PFSK-1 (cell line): ENCODE measurements around the gene FEV.

Experiments used
- POLR2AphosphoS5 ChIP-seq: IDR thresholded peaks from 2 replicates; pipeline ENCODE4 v1.6.1; 2012; ENCODE audit warnings: low read depth, mild to moderate bottlenecking, control low read depth, low read length, moderate library complexity
- SIN3A ChIP-seq: IDR thresholded peaks from 2 replicates; pipeline ENCODE4 v1.6.1; 2012; ENCODE audit warnings: mild to moderate bottlenecking, low read length, moderate library complexity, borderline replicate concordance; ENCODE audit not compliant: insufficient read depth
- TAF1 ChIP-seq: IDR thresholded peaks from 2 replicates; pipeline ENCODE4 v1.6.1; 2012; ENCODE audit warnings: low read length, control low read depth, borderline replicate concordance; ENCODE audit not compliant: insufficient read depth
- TF ChIP-seq, protein P1 (sequence below), 2 experiments: IDR thresholded peaks; 2 replicates each; pipeline versions ENCODE4 v1.6.1 to v1.8.0; 2011 to 2012; ENCODE audit warnings: low read depth in 2 of 2, low read length in 2 of 2, control low read depth in 1 of 2, inconsistent platforms in 1 of 2, mild to moderate bottlenecking in 1 of 2, moderate library complexity in 1 of 2; ENCODE audit not compliant: insufficient read depth in 1 of 2

DNA sequence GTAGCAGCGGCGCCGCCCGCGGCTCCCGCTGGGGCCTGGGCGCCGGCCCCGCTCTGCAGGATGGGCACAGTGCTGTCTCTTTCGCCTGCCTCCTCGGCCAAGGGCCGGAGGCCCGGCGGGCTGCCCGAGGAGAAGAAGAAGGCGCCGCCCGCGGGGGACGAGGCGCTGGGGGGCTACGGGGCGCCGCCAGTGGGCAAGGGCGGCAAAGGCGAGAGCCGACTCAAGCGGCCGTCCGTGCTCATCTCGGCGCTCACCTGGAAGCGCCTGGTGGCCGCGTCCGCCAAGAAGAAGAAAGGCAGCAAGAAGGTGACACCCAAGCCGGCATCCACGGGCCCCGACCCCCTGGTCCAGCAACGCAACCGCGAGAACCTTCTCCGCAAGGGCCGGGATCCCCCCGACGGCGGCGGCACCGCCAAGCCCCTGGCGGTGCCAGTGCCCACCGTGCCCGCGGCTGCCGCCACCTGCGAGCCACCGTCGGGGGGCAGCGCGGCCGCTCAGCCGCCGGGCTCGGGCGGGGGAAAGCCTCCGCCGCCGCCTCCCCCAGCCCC, 25.1 kb downstream of the FEV start:
- TF ChIP-seq POLR2AphosphoS5 (no peak), TAF1 (no peak), SIN3A (no peak)
- TF ChIP-seq, protein P1, sequence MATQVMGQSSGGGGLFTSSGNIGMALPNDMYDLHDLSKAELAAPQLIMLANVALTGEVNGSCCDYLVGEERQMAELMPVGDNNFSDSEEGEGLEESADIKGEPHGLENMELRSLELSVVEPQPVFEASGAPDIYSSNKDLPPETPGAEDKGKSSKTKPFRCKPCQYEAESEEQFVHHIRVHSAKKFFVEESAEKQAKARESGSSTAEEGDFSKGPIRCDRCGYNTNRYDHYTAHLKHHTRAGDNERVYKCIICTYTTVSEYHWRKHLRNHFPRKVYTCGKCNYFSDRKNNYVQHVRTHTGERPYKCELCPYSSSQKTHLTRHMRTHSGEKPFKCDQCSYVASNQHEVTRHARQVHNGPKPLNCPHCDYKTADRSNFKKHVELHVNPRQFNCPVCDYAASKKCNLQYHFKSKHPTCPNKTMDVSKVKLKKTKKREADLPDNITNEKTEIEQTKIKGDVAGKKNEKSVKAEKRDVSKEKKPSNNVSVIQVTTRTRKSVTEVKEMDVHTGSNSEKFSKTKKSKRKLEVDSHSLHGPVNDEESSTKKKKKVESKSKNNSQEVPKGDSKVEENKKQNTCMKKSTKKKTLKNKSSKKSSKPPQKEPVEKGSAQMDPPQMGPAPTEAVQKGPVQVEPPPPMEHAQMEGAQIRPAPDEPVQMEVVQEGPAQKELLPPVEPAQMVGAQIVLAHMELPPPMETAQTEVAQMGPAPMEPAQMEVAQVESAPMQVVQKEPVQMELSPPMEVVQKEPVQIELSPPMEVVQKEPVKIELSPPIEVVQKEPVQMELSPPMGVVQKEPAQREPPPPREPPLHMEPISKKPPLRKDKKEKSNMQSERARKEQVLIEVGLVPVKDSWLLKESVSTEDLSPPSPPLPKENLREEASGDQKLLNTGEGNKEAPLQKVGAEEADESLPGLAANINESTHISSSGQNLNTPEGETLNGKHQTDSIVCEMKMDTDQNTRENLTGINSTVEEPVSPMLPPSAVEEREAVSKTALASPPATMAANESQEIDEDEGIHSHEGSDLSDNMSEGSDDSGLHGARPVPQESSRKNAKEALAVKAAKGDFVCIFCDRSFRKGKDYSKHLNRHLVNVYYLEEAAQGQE (IDR thresholded peaks at IDR 0.05; ENCODE audit: insufficient read depth in 1 of 2, low read depth in 2 of 2, low read length in 2 of 2) = no peak
